ENCODE results near the gene SPCS1.

Gene SPCS1

GRCh38 chr3:52682016-52682415 is 23.9 kb upstream of the SPCS1 start:
- Histone ChIP-seq H3K27ac (ENCODE audit: low read length) (no peak overlapping the region), H3K27me3 (ENCODE audit: control insufficient read depth, insufficient read depth, low read length) (no peaks in the 10 kb centered on the region), H3K36me3 (ENCODE audit: control insufficient read depth, low read depth, low read length) (peaks cover 39% of the 10 kb centered on the region), H3K4me3 (ENCODE audit: low read length) (no peak overlapping the region), H3K9me3 (ENCODE audit: control insufficient read depth, low read depth, low read length) (no peaks in the 10 kb centered on the region), H3K9ac (ENCODE audit: low read length) (no peak overlapping the region), H3K4me1 (ENCODE audit: control insufficient read depth, low read depth, low read length) (peaks cover 6% of the 10 kb centered on the region)

GRCh38 chr3:52683611-52684010 is 22.3 kb upstream of the SPCS1 start:
- no peaks in the 10 kb centered on the region for H3K9me3 ChIP-seq (ENCODE audit: control insufficient read depth, low read depth, low read length)
- H3K27me3 ChIP-seq (ENCODE audit: control insufficient read depth, insufficient read depth, low read length): no peaks in the 10 kb centered on the region
- H3K27ac ChIP-seq (ENCODE audit: low read length): no peak overlapping the region
- H3K4me3 ChIP-seq (ENCODE audit: low read length): no peak overlapping the region
- H3K36me3 ChIP-seq (ENCODE audit: control insufficient read depth, low read depth, low read length): peaks cover 42% of the 10 kb centered on the region
- no peak overlapping the region for H3K9ac ChIP-seq (ENCODE audit: low read length)
- H3K4me1 ChIP-seq (ENCODE audit: control insufficient read depth, low read depth, low read length): peaks cover 6% of the 10 kb centered on the region

GRCh38 chr3:52684184-52684583 is 21.7 kb upstream of the SPCS1 start:
- peak overlapping the region; percentile 91 for H3K4me3 ChIP-seq (ENCODE audit: low read length)
- H3K27me3 ChIP-seq (ENCODE audit: control insufficient read depth, insufficient read depth, low read length): no peaks in the 10 kb centered on the region
- peak overlapping the region; percentile 79 for H3K9ac ChIP-seq (ENCODE audit: low read length)
- no peak overlapping the region for H3K27ac ChIP-seq (ENCODE audit: low read length)
- H3K36me3 ChIP-seq (ENCODE audit: control insufficient read depth, low read depth, low read length): peaks cover 42% of the 10 kb centered on the region
- no peaks in the 10 kb centered on the region for H3K9me3 ChIP-seq (ENCODE audit: control insufficient read depth, low read depth, low read length)
- H3K4me1 ChIP-seq (ENCODE audit: control insufficient read depth, low read depth, low read length): peaks cover 6% of the 10 kb centered on the region

GRCh38 chr3:52685285-52685708 is 20.6 kb upstream of the SPCS1 start:
- H3K9me3 ChIP-seq (ENCODE audit: control insufficient read depth, low read depth, low read length): no peaks in the 10 kb centered on the region
- H3K36me3 ChIP-seq (ENCODE audit: control insufficient read depth, low read depth, low read length): peaks cover 44% of the 10 kb centered on the region
- no peaks in the 10 kb centered on the region for H3K27me3 ChIP-seq (ENCODE audit: control insufficient read depth, insufficient read depth, low read length)
- peak overlapping the region; percentile 99 for H3K4me3 ChIP-seq (ENCODE audit: low read length)
- H3K9ac ChIP-seq (ENCODE audit: low read length): peak overlapping the region; percentile 97
- H3K4me1 ChIP-seq (ENCODE audit: control insufficient read depth, low read depth, low read length): peaks cover 6% of the 10 kb centered on the region
- H3K27ac ChIP-seq (ENCODE audit: low read length): peak overlapping the region; percentile 33

GRCh38 chr3:52685709-52686691 is 19.9 kb upstream of the SPCS1 start, which contains the start of the genes GNL3 and PBRM1:
GNL3 (plus strand) TSS chr3:52686032; CDS start chr3:52686093, 61 bp downstream.
PBRM1 (minus strand) TSS chr3:52685913.
- Histone ChIP-seq H3K9ac (ENCODE audit: low read length) (peak within 1 kb of the TSS; percentile 97), H3K36me3 (ENCODE audit: control insufficient read depth, low read depth, low read length) (peaks cover 47% of the 10 kb centered on the region), H3K9me3 (ENCODE audit: control insufficient read depth, low read depth, low read length) (no peaks in the 10 kb centered on the region), H3K27ac (ENCODE audit: low read length) (peak within 1 kb of the TSS; percentile 89), H3K4me1 (ENCODE audit: control insufficient read depth, low read depth, low read length) (peaks cover 6% of the 10 kb centered on the region), H3K4me3 (ENCODE audit: low read length) (peak within 1 kb of the TSS; percentile 99), H3K27me3 (ENCODE audit: control insufficient read depth, insufficient read depth, low read length) (no peaks in the 10 kb centered on the region)

GRCh38 chr3:52688266-52688665 is 17.6 kb upstream of the SPCS1 start:
- no peak overlapping the region for H3K9ac ChIP-seq (ENCODE audit: low read length)
- H3K27me3 ChIP-seq (ENCODE audit: control insufficient read depth, insufficient read depth, low read length): no peaks in the 10 kb centered on the region
- H3K27ac ChIP-seq (ENCODE audit: low read length): no peak overlapping the region
- no peak overlapping the region for H3K4me3 ChIP-seq (ENCODE audit: low read length)
- peaks cover 6% of the 10 kb centered on the region for H3K4me1 ChIP-seq (ENCODE audit: control insufficient read depth, low read depth, low read length)
- peaks cover 64% of the 10 kb centered on the region for H3K36me3 ChIP-seq (ENCODE audit: control insufficient read depth, low read depth, low read length)
- H3K9me3 ChIP-seq (ENCODE audit: control insufficient read depth, low read depth, low read length): no peaks in the 10 kb centered on the region

GRCh38 chr3:52689151-52689550 is 16.8 kb upstream of the SPCS1 start:
- Histone ChIP-seq H3K4me1 (ENCODE audit: control insufficient read depth, low read depth, low read length) (peaks cover 5% of the 10 kb centered on the region), H3K4me3 (ENCODE audit: low read length) (no peak overlapping the region), H3K9ac (ENCODE audit: low read length) (no peak overlapping the region), H3K27ac (ENCODE audit: low read length) (no peak overlapping the region), H3K27me3 (ENCODE audit: control insufficient read depth, insufficient read depth, low read length) (no peaks in the 10 kb centered on the region), H3K9me3 (ENCODE audit: control insufficient read depth, low read depth, low read length) (no peaks in the 10 kb centered on the region), H3K36me3 (ENCODE audit: control insufficient read depth, low read depth, low read length) (peaks cover 73% of the 10 kb centered on the region)

- no peak overlapping the region for H3K9ac ChIP-seq (ENCODE audit: low read length)
- no peak overlapping the region for H3K27ac ChIP-seq (ENCODE audit: low read length)
- peaks cover 86% of the 10 kb centered on the region for H3K36me3 ChIP-seq (ENCODE audit: control insufficient read depth, low read depth, low read length)
- H3K27me3 ChIP-seq (ENCODE audit: control insufficient read depth, insufficient read depth, low read length): no peaks in the 10 kb centered on the region
- no peak overlapping the region for H3K4me3 ChIP-seq (ENCODE audit: low read length)
- H3K9me3 ChIP-seq (ENCODE audit: control insufficient read depth, low read depth, low read length): no peaks in the 10 kb centered on the region
- no peaks in the 10 kb centered on the region for H3K4me1 ChIP-seq (ENCODE audit: control insufficient read depth, low read depth, low read length)
Observed at GRCh38 chr3:52690560-52690959, 15.3 kb upstream of the SPCS1 start.

- H3K36me3 ChIP-seq (ENCODE audit: control insufficient read depth, low read depth, low read length): peaks cover 98% of the 10 kb centered on the region
- no peaks in the 10 kb centered on the region for H3K27me3 ChIP-seq (ENCODE audit: control insufficient read depth, insufficient read depth, low read length)
- no peak overlapping the region for H3K27ac ChIP-seq (ENCODE audit: low read length)
- no peaks in the 10 kb centered on the region for H3K9me3 ChIP-seq (ENCODE audit: control insufficient read depth, low read depth, low read length)
- H3K9ac ChIP-seq (ENCODE audit: low read length): no peak overlapping the region
- H3K4me1 ChIP-seq (ENCODE audit: control insufficient read depth, low read depth, low read length): no peaks in the 10 kb centered on the region
- no peak overlapping the region for H3K4me3 ChIP-seq (ENCODE audit: low read length)
Observed at GRCh38 chr3:52693071-52693470, 12.8 kb upstream of the SPCS1 start.

- H3K4me3 ChIP-seq (ENCODE audit: low read length): no peak overlapping the region
- no peaks in the 10 kb centered on the region for H3K4me1 ChIP-seq (ENCODE audit: control insufficient read depth, low read depth, low read length)
- no peak overlapping the region for H3K27ac ChIP-seq (ENCODE audit: low read length)
- H3K36me3 ChIP-seq (ENCODE audit: control insufficient read depth, low read depth, low read length): peaks cover 83% of the 10 kb centered on the region
- no peaks in the 10 kb centered on the region for H3K27me3 ChIP-seq (ENCODE audit: control insufficient read depth, insufficient read depth, low read length)
- H3K9ac ChIP-seq (ENCODE audit: low read length): no peak overlapping the region
- no peaks in the 10 kb centered on the region for H3K9me3 ChIP-seq (ENCODE audit: control insufficient read depth, low read depth, low read length)
Observed at GRCh38 chr3:52694528-52695189, 11.2 kb upstream of the SPCS1 start.

GRCh38 chr3:52695798-52696671 is 9.9 kb upstream of the SPCS1 start:
- Histone ChIP-seq H3K27ac (ENCODE audit: low read length) (no peak overlapping the region), H3K27me3 (ENCODE audit: control insufficient read depth, insufficient read depth, low read length) (no peaks in the 10 kb centered on the region), H3K4me1 (ENCODE audit: control insufficient read depth, low read depth, low read length) (no peaks in the 10 kb centered on the region), H3K36me3 (ENCODE audit: control insufficient read depth, low read depth, low read length) (peaks cover 69% of the 10 kb centered on the region), H3K9me3 (ENCODE audit: control insufficient read depth, low read depth, low read length) (no peaks in the 10 kb centered on the region), H3K4me3 (ENCODE audit: low read length) (no peak overlapping the region), H3K9ac (ENCODE audit: low read length) (no peak overlapping the region)
